Measurements from ENCODE around the gene ZGPAT.

GRCh38 chr20:63696306-63696627 is 11.6 kb upstream of the ZGPAT start:
- TF ChIP-seq ZNF232 (CRISPR knock-in tag; IDR thresholded peaks at IDR 0.05; ENCODE audit: borderline replicate concordance) (no peak), PHF8 (CRISPR knock-in tag; IDR thresholded peaks at IDR 0.05) (no peak), KLF16 (CRISPR knock-in tag; IDR thresholded peaks at IDR 0.05) (no peak), SRF (IDR thresholded peaks at IDR 0.05; ENCODE audit: low read depth, low read length) (no peak), ZNF17 (CRISPR knock-in tag; IDR thresholded peaks at IDR 0.05) (no peak), HIVEP1 (CRISPR knock-in tag; IDR thresholded peaks at IDR 0.05) (no peak)
